ENCODE results near the gene NUP210. TPM values are rescaled to one million over a fixed set of nuclear protein-coding genes. Genes with fewer than 3 reads are reported as not detected.
A peak's percentile ranks its signal among the peaks of the same experiment; 100 is the strongest.

The NUP210 gene
- total RNA-seq, 1 donor, result under 0.01 TPM

GRCh38 chr3:13278783-13279531, 141.2 kb downstream of the NUP210 start:
- Histone ChIP-seq H3K4me2 (ENCODE audit: insufficient read depth, low read length) (no peak overlapping the region), H3K9me3 (ENCODE audit: low read depth, low read length) (peaks cover 4% of the 10 kb centered on the region), H3K4me3 (ENCODE audit: insufficient read depth, low read length) (no peak overlapping the region), H3K36me3 (ENCODE audit: insufficient read depth, low read length) (no peaks in the 10 kb centered on the region), H4K20me1 (ENCODE audit: insufficient read depth, low read length) (no peaks in the 10 kb centered on the region), H3K27me3 (ENCODE audit: insufficient read depth, low read length) (peaks cover 55% of the 10 kb centered on the region), H3K79me2 (ENCODE audit: insufficient read depth, low read length) (no peaks in the 10 kb centered on the region), H3K4me1 (ENCODE audit: insufficient read depth, low read length) (no peaks in the 10 kb centered on the region), H2AFZ (ENCODE audit: low read length) (no peak overlapping the region), H3K27ac (ENCODE audit: low read depth, low read length) (no peak overlapping the region)
- TF ChIP-seq CTCF (IDR thresholded peaks at IDR 0.05; ENCODE audit: extremely low read depth, low read depth, low read length), result no peak
- DNase-seq (ENCODE audit: insufficient read length, low spot score, missing footprints), result peak; percentile 76

- no peak overlapping the region for H3K4me2 ChIP-seq (ENCODE audit: insufficient read depth, low read length)
- H3K79me2 ChIP-seq (ENCODE audit: insufficient read depth, low read length), result no peaks in the 10 kb centered on the region
- H3K27ac ChIP-seq (ENCODE audit: low read depth, low read length), result no peak overlapping the region
- H4K20me1 ChIP-seq (ENCODE audit: insufficient read depth, low read length), result no peaks in the 10 kb centered on the region
- H3K27me3 ChIP-seq (ENCODE audit: insufficient read depth, low read length), result peaks cover 46% of the 10 kb centered on the region
- no peaks in the 10 kb centered on the region for H3K36me3 ChIP-seq (ENCODE audit: insufficient read depth, low read length)
- H3K9me3 ChIP-seq (ENCODE audit: low read depth, low read length), result no peaks in the 10 kb centered on the region
- no peak overlapping the region for H2AFZ ChIP-seq (ENCODE audit: low read length)
- no peak for TF ChIP-seq CTCF (IDR thresholded peaks at IDR 0.05; ENCODE audit: extremely low read depth, low read depth, low read length)
- H3K4me1 ChIP-seq (ENCODE audit: insufficient read depth, low read length), result no peaks in the 10 kb centered on the region
- H3K4me3 ChIP-seq (ENCODE audit: insufficient read depth, low read length), result no peak overlapping the region
- DNase-seq (ENCODE audit: insufficient read length, low spot score, missing footprints), result peak; percentile 95
These were observed 142.1 kb downstream of the NUP210 start for GRCh38 chr3:13277860-13278531.

GRCh38 chr3:13277196-13277813, 142.8 kb downstream of the NUP210 start:
- no peak for TF ChIP-seq CTCF (IDR thresholded peaks at IDR 0.05; ENCODE audit: extremely low read depth, low read depth, low read length)
- Histone ChIP-seq H4K20me1 (ENCODE audit: insufficient read depth, low read length) (no peaks in the 10 kb centered on the region), H3K79me2 (ENCODE audit: insufficient read depth, low read length) (no peaks in the 10 kb centered on the region), H3K4me2 (ENCODE audit: insufficient read depth, low read length) (no peak overlapping the region), H3K9me3 (ENCODE audit: low read depth, low read length) (no peaks in the 10 kb centered on the region), H3K36me3 (ENCODE audit: insufficient read depth, low read length) (no peaks in the 10 kb centered on the region), H3K4me1 (ENCODE audit: insufficient read depth, low read length) (no peaks in the 10 kb centered on the region), H3K27me3 (ENCODE audit: insufficient read depth, low read length) (peaks cover 45% of the 10 kb centered on the region), H3K4me3 (ENCODE audit: insufficient read depth, low read length) (no peak overlapping the region), H2AFZ (ENCODE audit: low read length) (no peak overlapping the region), H3K27ac (ENCODE audit: low read depth, low read length) (no peak overlapping the region)
- DNase-seq (ENCODE audit: insufficient read length, low spot score, missing footprints), result peak; percentile 88
